BJ (cell line): ENCODE measurements around the gene ADIRF. TPM values are rescaled to one million over a fixed set of nuclear protein-coding genes. Genes with fewer than 3 reads are reported as not detected.
"Not testable (repeated sequence)": the region's sequence is repeated elsewhere in the genome, so short reads cannot be mapped to it uniquely, and the experiment has no call there.

Experiments
- CTCF ChIA-PET: fragments of 350-600 bp; formaldehyde crosslinking; extraction: SDS; loops from one replicate; lab custom pipeline; 2021; ENCODE audit warnings: antibody characterized with exemption, inconsistent platforms; lab: Yijun Ruan, JAX
- POLR2A ChIA-PET: fragments of 300-600 bp; sonication (Branson Sonifier 250); formaldehyde crosslinking; extraction: SDS; loops from one replicate; lab custom pipeline; 2021; ENCODE audit warnings: antibody characterized with exemption; lab: Charles Lee
- DNase-seq: peaks from one replicate; pipeline ENCODE4 v3.0.0-alpha.2; 2011; ENCODE audit warnings: low read depth
- H3K27me3 ChIP-seq: 2 replicates; pipeline ENCODE4 v1.6.0; 2011; ENCODE audit warnings: low read length; ENCODE audit not compliant: control insufficient read depth, insufficient read depth
- H3K36me3 ChIP-seq: 2 replicates; pipeline ENCODE4 v1.5.1; 2011; ENCODE audit warnings: low read length; ENCODE audit not compliant: control insufficient read depth, insufficient read depth
- H3K4me3 ChIP-seq: 2 replicates; pipeline ENCODE4 v1.5.1; 2011; ENCODE audit warnings: low read depth, mild to moderate bottlenecking, control low read depth, low read length
- CTCF ChIP-seq: IDR thresholded peaks from 2 replicates; pipeline ENCODE4 v1.5.1; 2011; ENCODE audit warnings: low read depth, mild to moderate bottlenecking, control low read depth, inconsistent platforms, low read length, moderate library complexity; ENCODE audit not compliant: insufficient read depth
- polyA plus RNA-seq: library from polyadenylated mRNA; depleted of rRNA; stranded (reverse); fragments of >200 nt; gene quantifications from 2 replicates; pipeline ENCODE4 v1.2.3, GENCODE V29; 2011

ADIRF gene
- polyA plus RNA-seq, 1 experiment = 64.4 TPM

- POLR2A ChIA-PET = no interaction called here
- Histone ChIP-seq H3K27me3 (no peaks in the 10 kb centered on the region), H3K36me3 (no peaks in the 10 kb centered on the region), H3K4me3 (no peak overlapping the region)
- CTCF ChIA-PET = no interaction called here
- no peak for DNase-seq
- no peak for TF ChIP-seq CTCF
Observed at GRCh38 chr10:86972613-86973380, 4.5 kb downstream of the ADIRF start.

GRCh38 chr10:86974484-86974883 is 6.2 kb downstream of the ADIRF start:
- POLR2A ChIA-PET = no interaction called here
- TF ChIP-seq CTCF = no peak
- DNase-seq = no peak
- Histone ChIP-seq H3K36me3 (no peaks in the 10 kb centered on the region), H3K4me3 (no peak overlapping the region), H3K27me3 (no peaks in the 10 kb centered on the region)
- CTCF ChIA-PET = interaction anchor here (0.6 to 1.1 kb wide), 2 partner anchors 287 to 939 kb away, joined by 3 read pairs; no protein-coding TSS in a partner anchor

GRCh38 chr10:86976362-86977056 is 8.2 kb downstream of the ADIRF start:
- POLR2A ChIA-PET = no interaction called here
- TF ChIP-seq CTCF = no peak
- no peak for DNase-seq
- no peaks in the 10 kb centered on the region for H3K27me3 ChIP-seq
- no peak overlapping the region for H3K4me3 ChIP-seq
- no peaks in the 10 kb centered on the region for H3K36me3 ChIP-seq
- CTCF ChIA-PET = interaction anchor here (0.7 kb wide), 1 partner anchor 10 kb away, joined by 3 read pairs; no protein-coding TSS in a partner anchor

- CTCF ChIA-PET = interaction anchor here (1.1 to 1.5 kb wide), 2 partner anchors 8 to 12 kb away, joined by 3 read pairs; no protein-coding TSS in a partner anchor
- POLR2A ChIA-PET, H3K4me3 ChIP-seq, DNase-seq, H3K27me3 ChIP-seq, H3K36me3 ChIP-seq: not testable (repeated sequence)
Observed at GRCh38 chr10:86978457-86978856, 10.2 kb downstream of the ADIRF start.

- ChIA-PET POLR2A (no interaction called here), CTCF (interaction anchor here (0.6 to 1.5 kb wide), 3 partner anchors 10 to 13 kb away, joined by 3 read pairs; no protein-coding TSS in a partner anchor)
- Histone ChIP-seq H3K36me3 (no peaks in the 10 kb centered on the region), H3K4me3 (no peak overlapping the region), H3K27me3 (no peaks in the 10 kb centered on the region)
- no peak for TF ChIP-seq CTCF
- no peak for DNase-seq
Observed at GRCh38 chr10:86979296-86979818, 11.1 kb downstream of the ADIRF start.
